Measurements from ENCODE around the gene DGAT2. TPM values are rescaled to one million over a fixed set of nuclear protein-coding genes. Genes with fewer than 3 reads are reported as not detected.
A peak's percentile ranks its signal among the peaks of the same experiment; 100 is the strongest.

DGAT2 gene
- polyA plus RNA-seq, 3 donors from 2014 or later = 0.22 to 0.63 TPM; not detected in 1

DNA sequence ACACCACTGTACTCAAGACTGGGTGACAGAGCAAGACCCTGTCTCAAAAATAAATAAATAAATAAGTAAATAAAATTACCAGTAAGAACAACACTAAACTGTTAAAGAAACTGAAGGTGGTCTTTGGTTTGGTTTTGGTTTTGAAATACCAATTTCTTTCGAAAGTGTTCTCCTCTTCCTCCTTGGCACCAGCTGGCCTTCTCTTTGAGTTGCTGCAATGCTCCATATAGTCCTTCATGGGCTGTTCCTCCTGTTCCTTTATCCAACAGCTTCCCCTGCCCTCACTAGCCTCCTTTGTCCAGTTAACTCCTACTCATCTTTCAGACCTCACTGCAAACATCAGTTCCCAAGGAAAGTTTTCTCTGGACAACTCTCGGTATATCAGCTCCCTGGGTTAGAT is 41.4 kb downstream of the DGAT2 start:
- Mint-ChIP-seq H3K27me3 (ENCODE audit: low read depth in 3 of 3) (peaks cover 9 to 10% (median 10%) of the 10 kb centered on the region in 3 donors), H3K9me3 (no peaks in the 10 kb centered on the region), H3K36me3 (no peaks in the 10 kb centered on the region), H3K4me3 (no peak overlapping the region), H3K27ac (peak overlapping the region in 2 of 6 donors; percentile 8 to 14), H3K4me1 (peaks cover 10 to 13% of the 10 kb centered on the region in 2 donors)
- no peak for DNase-seq

DNA sequence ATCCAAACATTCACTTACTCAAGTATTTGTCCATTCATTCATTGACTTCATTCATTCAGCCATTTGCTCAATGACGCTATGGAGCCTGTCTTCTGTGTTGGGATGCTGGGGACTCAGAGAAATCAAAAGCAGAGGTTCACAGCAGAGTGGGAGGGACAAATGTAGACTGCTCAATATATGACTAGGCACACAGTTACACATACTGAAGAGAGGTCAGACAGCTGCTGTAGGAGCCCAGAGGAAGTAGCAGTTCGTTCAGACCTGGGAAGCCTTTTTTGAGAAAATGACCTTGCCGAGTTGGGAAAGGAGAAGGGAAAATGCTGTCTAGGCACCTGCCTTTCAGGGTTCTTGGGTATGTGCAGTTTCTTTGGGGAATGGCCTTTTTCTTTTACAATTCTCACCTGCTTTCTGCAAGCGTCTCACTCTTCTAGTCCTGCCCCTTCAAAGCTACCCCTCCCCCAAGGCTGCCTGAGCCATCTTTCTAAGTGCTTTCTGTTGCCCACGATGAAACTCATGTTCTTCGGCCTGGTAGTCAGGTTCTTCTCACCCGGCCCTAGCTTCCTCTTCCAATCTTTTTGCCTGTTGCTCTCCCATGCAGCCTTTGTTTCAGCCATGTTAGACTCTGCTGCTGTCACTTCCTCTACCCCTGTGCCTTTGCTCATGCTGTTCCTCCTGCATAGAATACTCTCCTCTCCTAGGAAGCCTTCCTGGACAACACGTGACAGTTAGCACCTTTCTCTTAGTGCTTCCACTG is 42.2 kb downstream of the DGAT2 start:
- peaks cover 10 to 13% of the 10 kb centered on the region in 2 donors for H3K4me1 Mint-ChIP-seq
- peak overlapping the region in 1 of 6 donors; percentile 14 for H3K27ac Mint-ChIP-seq
- no peaks in the 10 kb centered on the region for H3K36me3 Mint-ChIP-seq
- DNase-seq = no peak
- no peak overlapping the region for H3K4me3 Mint-ChIP-seq
- peaks cover 10 to 11% (median 11%) of the 10 kb centered on the region in 3 donors for H3K27me3 Mint-ChIP-seq (ENCODE audit: low read depth in 3 of 3)
- no peaks in the 10 kb centered on the region for H3K9me3 Mint-ChIP-seq

DNA sequence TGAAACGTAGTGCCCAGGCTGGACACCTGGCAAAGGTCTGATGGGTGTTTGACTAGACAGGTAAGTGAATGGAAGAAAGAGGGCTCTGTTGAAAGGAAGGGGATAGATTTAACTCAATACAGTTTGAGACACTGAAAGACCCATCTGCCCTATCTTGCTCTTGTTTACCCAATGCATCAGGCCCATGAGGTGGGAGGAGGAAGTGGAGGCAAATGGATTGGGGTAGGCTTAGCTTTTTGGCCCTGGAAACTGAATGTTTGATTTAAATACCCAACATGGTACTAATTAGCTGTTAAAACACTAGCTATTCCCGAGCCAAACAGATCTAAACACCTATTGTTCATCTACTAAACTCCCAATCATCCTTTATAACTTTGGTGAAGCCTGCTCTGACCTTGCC is 42.9 kb downstream of the DGAT2 start:
- Mint-ChIP-seq H3K4me1 (peaks cover 10 to 13% of the 10 kb centered on the region in 2 donors), H3K27ac (peak overlapping the region in 1 of 6 donors; percentile 14), H3K27me3 (ENCODE audit: low read depth in 3 of 3) (peaks cover 10 to 11% (median 11%) of the 10 kb centered on the region in 3 donors), H3K36me3 (no peaks in the 10 kb centered on the region), H3K4me3 (no peak overlapping the region), H3K9me3 (no peaks in the 10 kb centered on the region)
- no peak for DNase-seq

DNA sequence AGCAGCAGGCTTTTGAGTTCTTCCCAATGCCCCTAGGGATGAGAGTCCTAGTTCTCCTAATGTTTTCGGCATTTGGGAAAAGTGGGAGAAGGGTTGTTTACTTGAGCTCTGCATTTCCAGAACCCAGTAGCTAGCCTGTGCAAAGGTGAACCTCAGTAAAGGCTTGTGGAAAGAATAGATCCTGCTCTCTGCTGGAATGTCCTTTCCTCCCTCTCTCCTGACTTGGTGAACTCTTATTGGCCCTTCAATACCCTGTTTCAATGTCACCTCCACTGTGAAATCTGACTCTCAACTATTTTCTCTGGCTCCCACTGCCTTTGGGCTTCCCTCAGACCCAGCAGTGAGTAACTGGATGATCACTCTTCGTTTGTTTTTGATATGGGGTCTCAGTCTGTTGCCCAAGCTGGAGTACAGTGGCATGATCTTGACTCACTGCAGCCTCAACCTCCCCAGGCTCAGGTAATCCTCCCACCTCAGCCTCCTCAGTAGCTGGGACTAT is 44.0 kb downstream of the DGAT2 start:
- Mint-ChIP-seq H3K27ac (no peak overlapping the region), H3K36me3 (no peaks in the 10 kb centered on the region), H3K4me1 (peaks cover 10 to 13% of the 10 kb centered on the region in 2 donors), H3K4me3 (no peak overlapping the region), H3K27me3 (ENCODE audit: low read depth in 3 of 3) (peaks cover 10 to 11% (median 11%) of the 10 kb centered on the region in 3 donors), H3K9me3 (no peaks in the 10 kb centered on the region)
- no peak for DNase-seq

DNA sequence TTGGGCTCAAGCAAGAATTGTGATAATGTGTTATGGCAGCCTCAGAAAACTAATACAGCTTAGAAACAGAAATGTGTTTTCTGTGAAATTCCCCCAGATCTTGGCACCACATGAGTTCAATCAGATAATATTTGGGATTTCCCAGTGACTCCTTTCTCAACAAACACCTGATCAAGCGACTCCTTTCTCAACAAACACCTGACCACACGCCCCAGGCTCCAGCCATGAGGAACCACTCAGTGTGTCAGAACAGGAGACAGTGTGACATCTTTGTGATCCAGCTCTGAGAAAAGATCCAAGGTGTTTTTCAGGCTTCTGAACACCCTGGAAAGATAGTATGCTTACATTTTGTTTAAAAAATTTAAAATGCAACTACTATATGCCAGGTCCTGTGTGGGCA is 44.5 kb downstream of the DGAT2 start:
- peaks cover 13 to 17% of the 10 kb centered on the region in 2 donors for H3K4me1 Mint-ChIP-seq
- H3K4me3 Mint-ChIP-seq = peak overlapping the region in 1 of 5 donors; percentile 87
- peaks cover 10 to 11% (median 11%) of the 10 kb centered on the region in 3 donors for H3K27me3 Mint-ChIP-seq (ENCODE audit: low read depth in 3 of 3)
- no peak for DNase-seq
- H3K36me3 Mint-ChIP-seq = no peaks in the 10 kb centered on the region
- no peaks in the 10 kb centered on the region for H3K9me3 Mint-ChIP-seq
- H3K27ac Mint-ChIP-seq = peak overlapping the region in 2 of 6 donors; percentile 92 to 98

DNA sequence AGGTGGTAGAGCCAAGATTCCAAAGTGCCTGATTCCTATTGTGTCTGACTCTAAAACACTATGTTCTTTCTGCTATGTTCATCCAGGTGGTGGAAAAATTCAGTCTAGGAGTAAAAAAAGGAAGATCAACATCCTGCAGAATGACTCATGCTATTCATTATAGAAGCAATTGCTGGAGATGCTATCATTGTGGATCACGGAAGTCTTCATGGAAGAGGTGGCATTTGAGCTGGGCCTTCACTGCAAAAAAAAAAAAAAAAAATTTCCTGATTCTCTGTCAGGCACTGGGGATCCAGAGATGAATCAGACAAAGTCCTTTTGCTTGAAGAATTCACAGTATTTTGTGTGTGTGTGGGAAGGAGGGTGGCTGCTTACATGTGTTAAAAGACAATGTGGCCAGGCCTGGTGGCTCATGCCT is 45.1 kb downstream of the DGAT2 start:
- Mint-ChIP-seq H3K36me3 (no peaks in the 10 kb centered on the region), H3K4me3 (peak overlapping the region; percentile 55 to 93 (median 88)), H3K27me3 (ENCODE audit: low read depth in 3 of 3) (peaks cover 10 to 11% (median 11%) of the 10 kb centered on the region in 3 donors), H3K9me3 (no peaks in the 10 kb centered on the region), H3K4me1 (peaks cover 15 to 19% of the 10 kb centered on the region in 2 donors), H3K27ac (peak overlapping the region in 4 of 6 donors; percentile 26 to 98 (median 92))
- DNase-seq = no peak

DNA sequence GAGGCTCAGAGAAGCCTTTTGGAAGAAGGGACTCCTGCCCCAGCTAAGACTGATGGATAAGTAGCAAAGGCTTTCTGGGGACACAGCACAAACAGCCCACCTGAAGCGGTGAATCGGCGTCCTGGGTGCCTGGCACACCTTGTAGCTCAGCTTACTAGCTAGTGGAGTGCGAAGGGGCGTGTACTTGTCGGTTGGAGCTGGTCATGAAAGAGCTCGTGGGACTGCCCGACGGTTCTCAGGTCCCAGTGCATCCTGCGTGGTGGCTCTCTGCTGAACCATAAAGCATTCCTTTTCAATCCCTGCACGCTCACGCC is 45.7 kb downstream of the DGAT2 start:
- H3K9me3 Mint-ChIP-seq = no peaks in the 10 kb centered on the region
- H3K36me3 Mint-ChIP-seq = no peaks in the 10 kb centered on the region
- peaks cover 10 to 11% (median 11%) of the 10 kb centered on the region in 3 donors for H3K27me3 Mint-ChIP-seq (ENCODE audit: low read depth in 3 of 3)
- peak overlapping the region in 4 of 6 donors; percentile 91 to 98 (median 92) for H3K27ac Mint-ChIP-seq
- H3K4me3 Mint-ChIP-seq = peak overlapping the region in 4 of 5 donors; percentile 87 to 93 (median 88)
- peaks cover 18 to 25% of the 10 kb centered on the region in 2 donors for H3K4me1 Mint-ChIP-seq
- no peak for DNase-seq

DNA sequence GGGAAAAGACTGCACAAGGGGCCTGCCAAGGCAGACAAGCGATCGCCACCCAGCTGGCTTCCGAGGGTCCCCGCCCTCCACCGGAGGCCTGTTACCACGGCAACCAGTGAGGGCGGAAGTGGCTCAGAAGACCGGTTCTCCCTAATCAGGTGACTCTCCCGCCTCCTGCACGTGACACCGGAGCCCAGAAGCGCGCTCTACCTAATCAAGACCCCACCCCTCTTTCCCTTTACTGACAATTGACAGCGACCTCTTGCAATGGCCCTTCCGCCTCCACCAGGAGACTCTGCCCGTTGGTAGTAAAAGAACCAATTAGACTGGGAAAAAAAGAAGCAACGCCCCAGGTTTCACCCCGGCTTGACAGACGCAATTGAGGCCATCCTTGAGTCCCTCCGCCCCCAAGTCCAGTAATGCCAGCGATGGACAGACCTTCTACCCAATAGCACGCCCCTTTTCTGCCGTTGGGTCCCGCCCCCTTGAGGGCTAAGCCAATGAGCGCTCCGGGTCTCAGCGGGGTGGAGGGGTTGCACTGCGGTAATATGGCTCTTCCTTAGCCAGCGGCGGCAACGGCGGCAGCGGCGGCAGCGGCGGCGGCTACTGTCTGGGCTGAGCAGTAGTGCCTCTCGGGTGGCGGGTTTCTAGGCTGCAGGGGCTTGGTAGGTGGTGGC is 46.2 kb downstream of the DGAT2 start, which contains the start of gene UVRAG:
UVRAG (plus strand) TSS at position 534 of the 668 bp plus-strand sequence. CDS start 198 bp downstream, outside the sequence.
- Mint-ChIP-seq H3K4me3 (peak within 1 kb of the TSS in 4 of 5 donors; percentile 87 to 93 (median 88)), H3K27ac (peak within 1 kb of the TSS in 4 of 6 donors; percentile 91 to 98 (median 92)), H3K9me3 (no peaks in the 10 kb centered on the region)

DNA sequence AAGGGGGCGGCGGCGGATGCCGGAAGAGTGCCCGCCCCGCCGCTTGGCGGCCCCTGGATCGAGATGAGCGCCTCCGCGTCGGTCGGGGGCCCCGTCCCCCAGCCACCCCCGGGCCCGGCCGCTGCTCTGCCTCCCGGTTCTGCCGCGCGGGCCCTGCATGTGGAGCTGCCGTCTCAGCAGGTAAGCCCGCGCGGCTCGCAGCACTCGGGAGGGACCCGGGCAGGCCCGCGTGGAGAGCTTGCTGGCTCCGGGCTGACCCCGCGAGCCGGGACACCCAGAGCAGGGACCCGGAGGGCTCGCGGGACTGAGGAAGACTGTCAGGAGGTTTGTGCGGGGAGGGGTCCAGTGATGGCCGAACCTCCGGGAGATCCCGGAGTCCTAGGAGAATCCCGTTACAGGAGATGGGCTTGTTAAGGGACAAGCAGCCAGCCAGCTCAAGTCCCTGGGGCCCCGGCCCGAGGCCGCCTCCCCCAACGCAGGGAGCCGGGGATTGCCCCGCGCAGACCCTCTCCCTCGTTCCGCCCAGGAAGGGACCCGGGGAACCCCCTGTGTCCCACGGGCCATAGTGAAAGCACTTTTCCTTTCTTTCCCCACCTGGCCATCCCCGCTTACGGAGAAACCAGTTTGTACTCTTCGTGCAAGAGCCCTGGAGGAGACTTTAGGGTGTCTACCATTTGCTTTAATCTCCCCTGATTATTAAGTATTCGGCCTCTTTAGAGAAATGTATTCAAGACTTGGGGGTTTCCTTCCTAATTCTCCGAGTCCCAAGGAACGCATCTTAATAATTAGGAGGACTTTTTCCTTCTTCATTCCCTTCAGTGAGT is 47.0 kb downstream of the DGAT2 start:
- Mint-ChIP-seq H3K36me3 (no peaks in the 10 kb centered on the region), H3K9me3 (no peaks in the 10 kb centered on the region), H3K4me3 (peak overlapping the region in 4 of 5 donors; percentile 87 to 93 (median 88)), H3K27ac (peak overlapping the region in 4 of 6 donors; percentile 91 to 98 (median 92)), H3K27me3 (ENCODE audit: low read depth in 3 of 3) (peaks cover 10 to 11% (median 11%) of the 10 kb centered on the region in 3 donors), H3K4me1 (peaks cover 18 to 25% of the 10 kb centered on the region in 2 donors)
- peak; percentile 42 to 67 (median 47) for DNase-seq

More for the DNA sequence above, 46.2 kb downstream of the DGAT2 start, which contains the start of gene UVRAG:
- peaks cover 10 to 11% (median 11%) of the 10 kb centered on the region in 3 donors for H3K27me3 Mint-ChIP-seq (ENCODE audit: low read depth in 3 of 3)
- peak; percentile 100 for DNase-seq
- H3K4me1 Mint-ChIP-seq = peaks cover 18 to 25% of the 10 kb centered on the region in 2 donors
- no peaks in the 10 kb centered on the region for H3K36me3 Mint-ChIP-seq

DNA sequence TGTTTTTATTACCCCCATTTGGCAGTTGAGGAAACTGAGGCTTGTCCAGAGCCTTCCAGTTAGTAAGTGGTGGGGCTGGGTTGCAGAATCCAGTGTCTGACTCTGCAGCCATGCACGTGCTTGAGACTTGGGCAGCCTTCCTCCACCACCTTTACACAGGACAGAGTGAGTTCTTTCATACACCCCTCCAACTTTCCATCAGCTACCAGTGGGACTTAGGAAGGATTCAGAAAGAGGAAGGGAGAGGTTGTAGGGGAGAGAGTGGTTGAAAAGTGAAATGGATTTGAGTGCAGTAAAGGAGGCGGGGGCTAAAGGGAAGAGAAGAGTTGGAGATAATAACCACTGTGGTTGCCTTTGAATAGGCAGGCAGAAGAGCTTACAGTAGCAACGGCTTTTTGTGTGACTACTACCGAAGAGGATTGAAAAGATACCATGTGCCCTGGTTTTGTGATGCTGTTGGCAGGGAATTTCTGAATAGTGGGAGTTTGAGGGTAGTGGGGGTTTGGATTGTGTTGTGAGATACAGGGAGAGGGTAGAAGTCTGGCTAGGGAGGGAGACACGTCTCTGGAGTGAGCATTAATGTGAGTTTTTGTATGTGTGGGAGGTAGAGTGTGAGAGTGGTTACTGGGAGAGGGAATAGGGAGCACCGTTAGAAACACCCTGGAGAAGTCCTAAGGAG is 48.1 kb downstream of the DGAT2 start:
- Mint-ChIP-seq H3K9me3 (no peaks in the 10 kb centered on the region), H3K27ac (no peak overlapping the region), H3K4me3 (no peak overlapping the region), H3K36me3 (no peaks in the 10 kb centered on the region), H3K27me3 (ENCODE audit: low read depth in 3 of 3) (peaks cover 9 to 11% (median 11%) of the 10 kb centered on the region in 3 donors), H3K4me1 (peaks cover 26 to 34% of the 10 kb centered on the region in 2 donors)
- no peak for DNase-seq

DNA sequence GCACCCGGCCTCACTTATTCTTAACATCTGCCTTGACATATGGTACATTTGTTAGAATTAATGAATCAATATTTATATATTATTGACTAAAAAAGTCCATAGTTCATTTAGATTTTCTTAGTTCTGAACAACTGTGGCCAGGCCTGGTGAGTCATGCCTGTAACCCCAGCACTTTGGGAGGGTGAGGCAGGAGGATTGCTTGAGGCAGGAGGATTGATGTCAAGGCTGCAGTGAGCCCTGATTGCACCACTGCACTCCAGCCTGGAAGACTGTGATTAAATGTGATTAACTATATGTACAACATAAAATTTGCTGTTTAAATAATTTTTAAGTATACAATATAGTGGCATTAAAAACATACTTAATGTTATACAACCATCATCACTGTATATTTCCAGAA is 52.1 kb downstream of the DGAT2 start:
- Mint-ChIP-seq H3K4me3 (no peak overlapping the region), H3K27ac (no peak overlapping the region), H3K4me1 (peaks cover 37 to 55% of the 10 kb centered on the region in 2 donors), H3K36me3 (peaks cover 0 to 5% (median 4%) of the 10 kb centered on the region in 3 donors), H3K9me3 (no peaks in the 10 kb centered on the region), H3K27me3 (ENCODE audit: low read depth in 3 of 3) (no peaks in the 10 kb centered on the region)
- DNase-seq = no peak

DNA sequence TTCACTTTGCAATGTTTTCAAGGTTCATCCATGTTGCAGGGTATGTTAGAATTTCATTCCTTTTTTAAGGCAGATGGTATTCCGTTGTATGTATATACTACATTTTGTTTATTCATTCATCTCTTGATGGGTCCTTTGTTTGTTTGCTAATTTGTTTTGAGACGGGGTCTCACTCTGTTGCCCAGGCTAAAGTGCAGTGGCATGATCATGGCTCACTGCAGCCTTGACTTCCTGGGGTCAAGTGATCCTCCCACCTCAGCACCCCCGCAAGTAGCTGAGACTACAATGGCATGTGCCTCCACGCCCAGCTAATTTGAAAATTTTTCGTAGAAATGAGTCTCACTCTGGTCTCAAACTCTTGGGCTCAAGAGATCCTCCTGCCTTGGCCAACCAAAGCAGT is 52.6 kb downstream of the DGAT2 start:
- peaks cover 0 to 5% (median 4%) of the 10 kb centered on the region in 3 donors for H3K36me3 Mint-ChIP-seq
- peaks cover 37 to 57% of the 10 kb centered on the region in 2 donors for H3K4me1 Mint-ChIP-seq
- DNase-seq = no peak
- H3K9me3 Mint-ChIP-seq = no peaks in the 10 kb centered on the region
- peak overlapping the region in 1 of 6 donors; percentile 54 for H3K27ac Mint-ChIP-seq
- no peaks in the 10 kb centered on the region for H3K27me3 Mint-ChIP-seq (ENCODE audit: low read depth in 3 of 3)
- H3K4me3 Mint-ChIP-seq = no peak overlapping the region
